OCI-LY3 (cell line): ENCODE measurements around the gene HPCAL1.

ENCODE experiments used
- CTCF ChIP-seq: fragments of 200-600, 300-600 bp; sonication (generic); IDR thresholded peaks from 2 replicates; pipeline ENCODE4 v1.5.1; 2014; ENCODE audit warnings: antibody characterized with exemption, low read length, low read depth
- EZH2phosphoT487 ChIP-seq: fragments of 200-600 bp; shearing (Covaris generic); IDR thresholded peaks from 2 replicates; pipeline ENCODE4 v1.6.1; 2018; ENCODE audit warnings: antibody characterized with exemption, mixed run types, low read depth

- TF ChIP-seq CTCF (no peak), EZH2phosphoT487 (no peak)
Observed at GRCh38 chr2:10417551-10418335, 115.0 kb downstream of the HPCAL1 start.
